DND-41 (cell line): ENCODE results near the gene PCIF1.

Source experiments
- ATAC-seq: fragments of 200-7000 bp; cut with Tn5 transposase; 3 replicates; pipeline ENCODE4 v1.9.1; 2021; ENCODE audit warnings: low read depth; ENCODE audit not compliant: insufficient read depth
- DNase-seq: peaks from one replicate; pipeline ENCODE4 v3.0.0-alpha.2; 2020
- H2AFZ ChIP-seq: 2 replicates; pipeline ENCODE4 v1.6.0; 2012; ENCODE audit warnings: low read depth, low read length
- H3K27ac ChIP-seq: 2 replicates; pipeline ENCODE4 v1.5.1; 2012; ENCODE audit warnings: low read length, inconsistent platforms
- H3K27me3 ChIP-seq: fragments of 200-600 bp; sonication (generic); 2 replicates; pipeline ENCODE4 v1.6.0; 2012; ENCODE audit warnings: low read length, mild to moderate bottlenecking, inconsistent platforms; ENCODE audit not compliant: insufficient read depth, poor library complexity
- H3K36me3 ChIP-seq: 2 replicates; pipeline ENCODE4 v1.5.1; 2012; ENCODE audit warnings: low read length, inconsistent platforms; ENCODE audit not compliant: insufficient read depth
- H3K4me1 ChIP-seq: 2 replicates; pipeline ENCODE4 v1.5.1; 2012; ENCODE audit warnings: mild to moderate bottlenecking, low read length; ENCODE audit not compliant: insufficient read depth
- H3K4me2 ChIP-seq: 2 replicates; pipeline ENCODE4 v1.6.0; 2012; ENCODE audit warnings: mild to moderate bottlenecking, moderate library complexity, low read length, inconsistent platforms; ENCODE audit not compliant: insufficient read depth
- H3K4me3 ChIP-seq, 2 experiments: fragments of 200-600 bp in 1 of 2; shearing (Covaris generic) in 1 of 2; 2 replicates each; pipeline ENCODE4 v1.5.1; 2012 to 2016; ENCODE audit warnings: inconsistent platforms in 2 of 2, low read length in 2 of 2, mild to moderate bottlenecking in 2 of 2, low read depth in 1 of 2, moderate library complexity in 1 of 2
- H3K79me2 ChIP-seq: 2 replicates; pipeline ENCODE4 v1.6.0; 2012; ENCODE audit warnings: low read length, inconsistent platforms; ENCODE audit not compliant: insufficient read depth
- H3K9ac ChIP-seq: 2 replicates; pipeline ENCODE4 v1.6.0; 2012; ENCODE audit warnings: low read depth, mild to moderate bottlenecking, inconsistent platforms, low read length, moderate library complexity
- H3K9me3 ChIP-seq: 2 replicates; pipeline ENCODE4 v1.5.1; 2012; ENCODE audit warnings: low read length, moderate library complexity, mild to moderate bottlenecking, inconsistent platforms; ENCODE audit not compliant: insufficient read depth, severe bottlenecking
- H4K20me1 ChIP-seq: 2 replicates; pipeline ENCODE4 v1.6.0; 2012; ENCODE audit warnings: low read length; ENCODE audit not compliant: insufficient read depth
- CTCF ChIP-seq: IDR thresholded peaks from 2 replicates; pipeline ENCODE4 v1.5.1; 2012; ENCODE audit warnings: borderline replicate concordance, low read length, moderate library complexity, mild to moderate bottlenecking; ENCODE audit not compliant: poor library complexity, severe bottlenecking; ENCODE audit errors: extremely low read depth
- EZH2 ChIP-seq: IDR thresholded peaks from 3 replicates; pipeline ENCODE4 v1.6.1; 2012; ENCODE audit warnings: borderline replicate concordance, low read depth, mild to moderate bottlenecking, moderate library complexity, low read length, inconsistent platforms; ENCODE audit not compliant: severe bottlenecking

Gene PCIF1

GRCh38 chr20:45948742-45949541 is 14.5 kb downstream of the PCIF1 start:
- H4K20me1 ChIP-seq = peaks cover 19% of the 10 kb centered on the region

DNA sequence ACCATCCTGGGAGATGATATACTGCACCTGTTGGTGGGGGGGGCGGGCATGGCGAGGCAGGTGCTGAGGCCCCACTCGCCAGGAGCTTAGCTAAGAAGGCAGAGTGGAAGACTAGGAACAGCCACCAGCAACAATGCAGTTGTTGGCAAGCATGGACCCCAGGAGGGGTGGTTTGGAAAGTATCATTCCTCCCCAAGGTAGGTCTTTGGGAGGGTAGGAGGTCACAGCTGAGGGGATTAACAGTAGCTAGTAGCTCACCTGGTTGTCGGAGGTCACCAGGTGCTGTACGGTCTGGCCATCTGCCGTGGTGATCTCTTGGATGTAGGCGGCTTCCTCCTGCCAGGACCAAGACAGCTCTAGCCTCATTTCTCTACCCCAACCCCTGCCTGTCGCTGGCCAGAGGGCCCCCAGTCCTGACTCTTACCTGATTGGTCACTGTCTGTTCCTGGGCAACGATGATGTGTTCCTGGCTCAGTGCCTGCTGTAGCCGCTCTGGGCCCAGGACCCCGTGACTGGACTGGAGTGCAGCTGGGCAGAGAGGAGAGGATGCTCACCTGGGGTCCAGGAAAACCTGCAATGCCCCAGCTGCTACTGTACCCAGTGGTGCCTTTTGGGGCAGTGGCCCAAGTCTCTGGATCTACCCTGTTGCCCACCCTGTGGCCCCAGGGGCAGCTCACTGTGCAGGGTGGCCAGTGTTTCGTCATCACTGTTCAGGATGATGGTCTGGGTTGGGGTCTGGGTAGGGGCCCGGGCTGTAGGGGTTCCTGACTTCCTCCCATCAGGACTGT is 15.3 kb downstream of the PCIF1 start:
- 0 out of 3 replicates have a peak, but pooled peaks have one; percentile 2 for ATAC-seq
- Histone ChIP-seq H3K27me3 (no peaks in the 10 kb centered on the region), H3K9me3 (no peaks in the 10 kb centered on the region), H3K79me2 (no peaks in the 10 kb centered on the region), H3K4me3 (no peak overlapping the region), H3K9ac (no peak overlapping the region), H3K36me3 (peaks cover 90% of the 10 kb centered on the region), H3K4me2 (no peak overlapping the region), H3K4me1 (no peaks in the 10 kb centered on the region), H4K20me1 (peaks cover 19% of the 10 kb centered on the region), H3K27ac (no peak overlapping the region), H2AFZ (no peak overlapping the region)
- no peak for TF ChIP-seq CTCF
- no peak for TF ChIP-seq EZH2
- DNase-seq = no peak

More at GRCh38 chr20:45948742-45949541, 14.5 kb downstream of the PCIF1 start:
- no peaks in the 10 kb centered on the region for H3K79me2 ChIP-seq
- H2AFZ ChIP-seq = no peak overlapping the region
- no peak overlapping the region for H3K9ac ChIP-seq
- no peak for TF ChIP-seq CTCF
- TF ChIP-seq EZH2 = no peak
- no peaks in the 10 kb centered on the region for H3K4me1 ChIP-seq
- no peaks in the 10 kb centered on the region for H3K27me3 ChIP-seq
- H3K9me3 ChIP-seq = no peaks in the 10 kb centered on the region
- H3K4me2 ChIP-seq = no peak overlapping the region
- H3K27ac ChIP-seq = no peak overlapping the region
- DNase-seq = no peak
- peaks cover 95% of the 10 kb centered on the region for H3K36me3 ChIP-seq
- ATAC-seq = 0 out of 3 replicates have a peak, but pooled peaks have one; percentile 2
- no peak overlapping the region for H3K4me3 ChIP-seq

- no peaks in the 10 kb centered on the region for H3K79me2 ChIP-seq
- DNase-seq (no peak), ATAC-seq (0 out of 3 replicates have a peak, but pooled peaks have one; percentile 3)
- H3K27ac ChIP-seq = no peak overlapping the region
- H3K4me1 ChIP-seq = no peaks in the 10 kb centered on the region
- no peak for TF ChIP-seq CTCF
- no peak for TF ChIP-seq EZH2
- no peak overlapping the region for H3K9ac ChIP-seq
- peaks cover 19% of the 10 kb centered on the region for H4K20me1 ChIP-seq
- no peaks in the 10 kb centered on the region for H3K27me3 ChIP-seq
- no peak overlapping the region for H2AFZ ChIP-seq
- H3K4me3 ChIP-seq = no peak overlapping the region
- H3K9me3 ChIP-seq = no peaks in the 10 kb centered on the region
- H3K4me2 ChIP-seq = no peak overlapping the region
- peaks cover 84% of the 10 kb centered on the region for H3K36me3 ChIP-seq
Observed at GRCh38 chr20:45950330-45950646, 15.8 kb downstream of the PCIF1 start.
